ENCODE results near the gene ZSWIM8.

GRCh38 chr10:73771722-73772280 lies 13.6 kb upstream of the ZSWIM8 start:
- no peak for TF ChIP-seq CBX3 (IDR thresholded peaks at IDR 0.05; ENCODE audit: borderline replicate concordance, low read depth)
- TF ChIP-seq PAX5 (IDR thresholded peaks at IDR 0.05; ENCODE audit: borderline replicate concordance, low read depth, low read length), result no peak
- 0 out of 6 replicates have a peak, but pooled peaks of 1 of the 3 experiments have one; percentile 3 for TF ChIP-seq CTCF (IDR thresholded peaks at IDR 0.05 in 2 of 3, conservative IDR thresholded peaks at IDR 0.05 in 1 of 3; ENCODE audit: control insufficient read depth in 2 of 3, extremely low read depth in 1 of 3, insufficient read depth in 1 of 3, low read depth in 3 of 3, low read length in 3 of 3)
- no peak for TF ChIP-seq ATF7 (IDR thresholded peaks at IDR 0.05; ENCODE audit: low read depth)
- TF ChIP-seq TAF1 (IDR thresholded peaks at IDR 0.05; ENCODE audit: borderline replicate concordance, low read depth, low read length), result no peak
- no peak for TF ChIP-seq ZNF274 (IDR thresholded peaks at IDR 0.05; ENCODE audit: insufficient read depth, insufficient read length)
- TF ChIP-seq POLR2A (IDR thresholded peaks at IDR 0.05; ENCODE audit: low read depth, low read length), result no peak
- TF ChIP-seq USF2 (IDR thresholded peaks at IDR 0.05; ENCODE audit: borderline replicate concordance, low read depth, low read length), result no peak; the same call in 1 of the 2 replicates
- no peak for TF ChIP-seq CUX1 (IDR thresholded peaks at IDR 0.05; ENCODE audit: insufficient replicate concordance, low read depth, low read length)
- no peak for TF ChIP-seq POLR2AphosphoS5 (IDR thresholded peaks at IDR 0.05; ENCODE audit: low read length)

Data from GM12878 (cell line).